ENCODE measurements around the gene EED.

EED gene

GRCh38 chr11:86292912-86293616, 48.5 kb downstream of the EED start:
- Histone ChIP-seq H3K4me2 (ENCODE audit: low read length) (no peak overlapping the region), H4K12ac (ENCODE audit: low read depth, low read length) (no peak overlapping the region), H3K23ac (ENCODE audit: low read length) (no peak overlapping the region), H3K36me3 (ENCODE audit: control insufficient read depth in 1 of 2, insufficient read depth in 2 of 2, low read length in 2 of 2) (no peaks in the 10 kb centered on the region), H2BK12ac (ENCODE audit: low read length) (no peak overlapping the region), H3K9ac (ENCODE audit: low read length) (no peak overlapping the region), H2BK5ac (ENCODE audit: low read depth, low read length, poor library complexity) (no peak overlapping the region), H3K4me3 (ENCODE audit: low read depth, low read length) (no peak overlapping the region), H3K79me2 (ENCODE audit: control insufficient read depth, insufficient read depth, low read length, poor library complexity) (no peaks in the 10 kb centered on the region), H3K27me3 (ENCODE audit: insufficient read depth, low read length) (no peaks in the 10 kb centered on the region), H3K27ac (ENCODE audit: low read depth, low read length) (no peak overlapping the region), H3K4ac (ENCODE audit: low read depth, low read length) (no peak overlapping the region), H3K18ac (ENCODE audit: low read length) (no peak overlapping the region), H2BK120ac (ENCODE audit: insufficient read depth, low read length, poor library complexity) (no peak overlapping the region), H2AK5ac (ENCODE audit: low read length) (no peak overlapping the region), H3K4me1 (ENCODE audit: control insufficient read depth in 1 of 2, insufficient read depth in 2 of 2, low read length in 2 of 2) (no peaks in the 10 kb centered on the region), H2AFZ (ENCODE audit: insufficient read depth, low read length, poor library complexity) (no peak overlapping the region), H4K91ac (ENCODE audit: low read depth, low read length) (no peak overlapping the region), H3K14ac (ENCODE audit: low read length) (no peak overlapping the region), H3K9me3 (ENCODE audit: insufficient read depth, low read depth, low read length) (peaks cover under 1% of the 10 kb centered on the region), H4K8ac (ENCODE audit: low read depth, low read length) (no peak overlapping the region), H3K79me1 (ENCODE audit: low read length) (no peaks in the 10 kb centered on the region)
- no peak for DNase-seq
- WGBS (ENCODE audit: extremely low coverage, insufficient coverage, insufficient read length): no CpG with 5 or more reads among the region's 6 CpGs

GRCh38 chr11:86294026-86294425, 49.5 kb downstream of the EED start:
- Histone ChIP-seq H3K27ac (ENCODE audit: low read depth, low read length) (no peak overlapping the region), H3K4me3 (ENCODE audit: low read depth, low read length) (no peak overlapping the region), H4K91ac (ENCODE audit: low read depth, low read length) (no peak overlapping the region), H3K14ac (ENCODE audit: low read length) (no peak overlapping the region), H3K4ac (ENCODE audit: low read depth, low read length) (no peak overlapping the region), H3K79me2 (ENCODE audit: control insufficient read depth, insufficient read depth, low read length, poor library complexity) (no peaks in the 10 kb centered on the region), H2BK12ac (ENCODE audit: low read length) (no peak overlapping the region), H3K27me3 (ENCODE audit: insufficient read depth, low read length) (no peaks in the 10 kb centered on the region), H3K9ac (ENCODE audit: low read length) (no peak overlapping the region), H3K4me2 (ENCODE audit: low read length) (no peak overlapping the region), H3K36me3 (ENCODE audit: control insufficient read depth in 1 of 2, insufficient read depth in 2 of 2, low read length in 2 of 2) (no peaks in the 10 kb centered on the region), H2BK5ac (ENCODE audit: low read depth, low read length, poor library complexity) (no peak overlapping the region), H3K23ac (ENCODE audit: low read length) (no peak overlapping the region), H4K12ac (ENCODE audit: low read depth, low read length) (no peak overlapping the region), H3K79me1 (ENCODE audit: low read length) (no peaks in the 10 kb centered on the region), H4K8ac (ENCODE audit: low read depth, low read length) (no peak overlapping the region), H2BK120ac (ENCODE audit: insufficient read depth, low read length, poor library complexity) (no peak overlapping the region), H2AFZ (ENCODE audit: insufficient read depth, low read length, poor library complexity) (no peak overlapping the region), H3K9me3 (ENCODE audit: insufficient read depth, low read depth, low read length) (no peaks in the 10 kb centered on the region), H3K18ac (ENCODE audit: low read length) (no peak overlapping the region), H2AK5ac (ENCODE audit: low read length) (no peak overlapping the region), H3K4me1 (ENCODE audit: control insufficient read depth in 1 of 2, insufficient read depth in 2 of 2, low read length in 2 of 2) (no peaks in the 10 kb centered on the region)
- peak in 1 of 2 donors; percentile 36 for DNase-seq

DNA sequence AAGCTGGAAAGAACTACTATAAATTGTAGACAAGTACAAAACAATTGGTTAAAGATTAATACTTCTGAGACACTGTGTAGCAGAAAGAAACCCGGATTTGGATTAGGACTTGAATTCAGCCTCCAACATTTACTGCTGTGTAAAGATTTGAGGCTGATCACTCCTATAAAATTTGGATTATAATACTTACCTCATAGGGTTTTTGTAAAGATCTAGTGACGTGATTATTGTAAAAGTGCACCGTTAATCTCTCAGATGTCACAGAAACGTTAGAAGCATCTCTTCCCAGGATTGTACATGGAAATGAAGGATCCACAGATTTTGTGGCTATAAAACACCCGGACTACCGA, 57.2 kb downstream of the EED start:
- no peak overlapping the region for H4K12ac ChIP-seq (ENCODE audit: low read depth, low read length)
- H3K9me3 ChIP-seq (ENCODE audit: insufficient read depth, low read depth, low read length): no peaks in the 10 kb centered on the region
- H4K8ac ChIP-seq (ENCODE audit: low read depth, low read length): no peak overlapping the region
- no CpG with 5 or more reads among the region's 6 CpGs for WGBS (ENCODE audit: extremely low coverage, insufficient coverage, insufficient read length)
- H2AFZ ChIP-seq (ENCODE audit: insufficient read depth, low read length, poor library complexity): no peak overlapping the region
- H2AK5ac ChIP-seq (ENCODE audit: low read length): no peak overlapping the region
- H4K91ac ChIP-seq (ENCODE audit: low read depth, low read length): no peak overlapping the region
- no peak overlapping the region for H3K9ac ChIP-seq (ENCODE audit: low read length)
- no peak overlapping the region for H2BK12ac ChIP-seq (ENCODE audit: low read length)
- no peak overlapping the region for H3K27ac ChIP-seq (ENCODE audit: low read depth, low read length)
- H3K4me1 ChIP-seq (ENCODE audit: control insufficient read depth in 1 of 2, insufficient read depth in 2 of 2, low read length in 2 of 2): no peaks in the 10 kb centered on the region
- no peak overlapping the region for H3K18ac ChIP-seq (ENCODE audit: low read length)
- peaks cover 5% of the 10 kb centered on the region for H3K79me2 ChIP-seq (ENCODE audit: control insufficient read depth, insufficient read depth, low read length, poor library complexity)
- H3K14ac ChIP-seq (ENCODE audit: low read length): no peak overlapping the region
- peaks cover 6% of the 10 kb centered on the region for H3K79me1 ChIP-seq (ENCODE audit: low read length)
- H3K4me3 ChIP-seq (ENCODE audit: low read depth, low read length): no peak overlapping the region
- no peak overlapping the region for H3K4ac ChIP-seq (ENCODE audit: low read depth, low read length)
- DNase-seq: no peak
- H3K23ac ChIP-seq (ENCODE audit: low read length): no peak overlapping the region
- peak overlapping the region; percentile 25 for H3K4me2 ChIP-seq (ENCODE audit: low read length)
- no peaks in the 10 kb centered on the region for H3K36me3 ChIP-seq (ENCODE audit: control insufficient read depth in 1 of 2, insufficient read depth in 2 of 2, low read length in 2 of 2)
- no peak overlapping the region for H2BK5ac ChIP-seq (ENCODE audit: low read depth, low read length, poor library complexity)
- no peaks in the 10 kb centered on the region for H3K27me3 ChIP-seq (ENCODE audit: insufficient read depth, low read length)
- no peak overlapping the region for H2BK120ac ChIP-seq (ENCODE audit: insufficient read depth, low read length, poor library complexity)

DNA sequence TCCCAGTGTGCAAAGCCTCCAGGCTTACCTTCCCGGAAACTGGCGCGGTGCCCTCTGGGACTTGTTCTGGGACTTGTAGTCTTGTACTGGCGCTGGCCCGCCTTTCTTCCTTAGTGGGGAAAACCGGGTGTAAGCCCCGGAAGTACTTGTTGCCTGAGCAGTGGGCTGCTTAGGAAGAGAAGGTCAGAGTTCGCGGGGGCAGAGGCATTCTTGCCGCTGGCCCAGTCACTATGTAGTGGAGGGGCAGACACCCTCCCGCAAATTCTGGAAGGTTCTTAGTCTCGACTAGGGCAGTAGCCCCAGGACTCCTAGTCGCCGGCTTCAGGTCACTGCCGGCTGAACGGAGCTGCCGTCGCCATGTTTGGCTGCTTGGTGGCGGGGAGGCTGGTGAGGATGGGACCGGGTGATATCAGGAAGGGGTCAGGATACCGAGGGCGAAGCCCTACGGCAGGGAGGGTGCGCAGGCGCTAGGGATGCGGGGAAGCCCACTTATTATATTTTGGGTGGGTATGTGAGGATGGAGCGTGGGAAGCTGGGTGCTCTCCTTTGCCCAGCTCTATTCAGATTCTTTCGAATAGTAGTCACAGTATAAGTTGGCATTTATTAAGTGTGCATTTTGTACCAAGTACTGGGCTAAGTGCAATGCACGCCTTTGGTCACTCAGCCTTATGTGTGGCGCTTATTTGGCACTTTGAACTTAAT, 57.7 kb downstream of the EED start, which contains the start of gene HIKESHI:
Gene HIKESHI (plus strand): TSS at position 149 of the 702 bp plus-strand sequence. CDS start 209 bp downstream, at position 358.
- Histone ChIP-seq H3K79me2 (ENCODE audit: control insufficient read depth, insufficient read depth, low read length, poor library complexity) (peaks cover 5% of the 10 kb centered on the region), H4K91ac (ENCODE audit: low read depth, low read length) (peak within 1 kb of the TSS; percentile 78), H2BK12ac (ENCODE audit: low read length) (no peak within 1 kb of the TSS), H3K4ac (ENCODE audit: low read depth, low read length) (peak within 1 kb of the TSS; percentile 60), H2AFZ (ENCODE audit: insufficient read depth, low read length, poor library complexity) (peak within 1 kb of the TSS; percentile 33), H3K18ac (ENCODE audit: low read length) (peak within 1 kb of the TSS; percentile 91), H3K27ac (ENCODE audit: low read depth, low read length) (peak within 1 kb of the TSS; percentile 9), H3K79me1 (ENCODE audit: low read length) (peaks cover 6% of the 10 kb centered on the region), H3K4me2 (ENCODE audit: low read length) (peak within 1 kb of the TSS; percentile 73), H4K12ac (ENCODE audit: low read depth, low read length) (peak within 1 kb of the TSS; percentile 59), H3K14ac (ENCODE audit: low read length) (peak within 1 kb of the TSS; percentile 66), H3K23ac (ENCODE audit: low read length) (no peak within 1 kb of the TSS), H3K9ac (ENCODE audit: low read length) (peak within 1 kb of the TSS; percentile 77), H3K4me1 (ENCODE audit: control insufficient read depth in 1 of 2, insufficient read depth in 2 of 2, low read length in 2 of 2) (no peaks in the 10 kb centered on the region), H3K36me3 (ENCODE audit: control insufficient read depth in 1 of 2, insufficient read depth in 2 of 2, low read length in 2 of 2) (no peaks in the 10 kb centered on the region), H3K4me3 (ENCODE audit: low read depth, low read length) (peak within 1 kb of the TSS; percentile 85), H3K27me3 (ENCODE audit: insufficient read depth, low read length) (no peaks in the 10 kb centered on the region), H2AK5ac (ENCODE audit: low read length) (peak within 1 kb of the TSS; percentile 16), H4K8ac (ENCODE audit: low read depth, low read length) (peak within 1 kb of the TSS; percentile 86), H2BK120ac (ENCODE audit: insufficient read depth, low read length, poor library complexity) (peak within 1 kb of the TSS; percentile 49), H2BK5ac (ENCODE audit: low read depth, low read length, poor library complexity) (peak within 1 kb of the TSS; percentile 80), H3K9me3 (ENCODE audit: insufficient read depth, low read depth, low read length) (no peaks in the 10 kb centered on the region)
- no CpG with 5 or more reads among the region's 30 CpGs for WGBS (ENCODE audit: extremely low coverage, insufficient coverage, insufficient read length)
- peak; percentile 96 for DNase-seq
